Mononuclear cell (primary cell): ENCODE measurements around the gene SLC7A9. TPM values are rescaled to one million over a fixed set of nuclear protein-coding genes. Genes with fewer than 3 reads are reported as not detected.

Source experiments
- H3K27me3 ChIP-seq: 2 replicates; pipeline ENCODE4 v1.6.0; 2011; ENCODE audit warnings: low read length, control low read depth; ENCODE audit not compliant: insufficient read depth
- H3K4me1 ChIP-seq: 2 replicates; pipeline ENCODE4 v1.5.1; 2011; ENCODE audit warnings: mild to moderate bottlenecking, low read length, control low read depth; ENCODE audit not compliant: insufficient read depth
- H3K4me3 ChIP-seq: 2 replicates; pipeline ENCODE4 v1.5.1; 2011; ENCODE audit warnings: mild to moderate bottlenecking, low read length, moderate library complexity
- H3K9me3 ChIP-seq: 2 replicates; pipeline ENCODE4 v1.5.1; 2011; ENCODE audit warnings: low read depth, mild to moderate bottlenecking, control low read depth, low read length
- total RNA-seq: library from RNA; depleted of rRNA; stranded (reverse); fragments of >200 nt; gene quantifications from one replicate; pipeline ENCODE4 v1.2.3, GENCODE V29; 2012

Gene SLC7A9
- total RNA-seq, 1 donor, result not detected

GRCh38 chr19:32830231-32831014, 39.1 kb downstream of the SLC7A9 start:
- H3K27me3 ChIP-seq, result no peaks in the 10 kb centered on the region
- H3K4me3 ChIP-seq, result no peak overlapping the region
- no peaks in the 10 kb centered on the region for H3K4me1 ChIP-seq
- H3K9me3 ChIP-seq, result no peaks in the 10 kb centered on the region

GRCh38 chr19:32829345-32829896, 40.1 kb downstream of the SLC7A9 start:
- Histone ChIP-seq H3K4me3 (no peak overlapping the region), H3K4me1 (no peaks in the 10 kb centered on the region), H3K27me3 (no peaks in the 10 kb centered on the region), H3K9me3 (no peaks in the 10 kb centered on the region)

GRCh38 chr19:32828643-32829344, 40.8 kb downstream of the SLC7A9 start:
- no peaks in the 10 kb centered on the region for H3K4me1 ChIP-seq
- no peak overlapping the region for H3K4me3 ChIP-seq
- H3K27me3 ChIP-seq, result no peaks in the 10 kb centered on the region
- H3K9me3 ChIP-seq, result no peaks in the 10 kb centered on the region

- no peak overlapping the region for H3K4me3 ChIP-seq
- no peaks in the 10 kb centered on the region for H3K9me3 ChIP-seq
- H3K4me1 ChIP-seq, result no peaks in the 10 kb centered on the region
- no peaks in the 10 kb centered on the region for H3K27me3 ChIP-seq
Observed at GRCh38 chr19:32828139-32828538, 41.4 kb downstream of the SLC7A9 start.

- Histone ChIP-seq H3K4me3 (no peak overlapping the region), H3K27me3 (no peaks in the 10 kb centered on the region), H3K4me1 (no peaks in the 10 kb centered on the region), H3K9me3 (no peaks in the 10 kb centered on the region)
Observed at GRCh38 chr19:32824916-32825608, 44.5 kb downstream of the SLC7A9 start.

- Histone ChIP-seq H3K9me3 (no peaks in the 10 kb centered on the region), H3K4me1 (no peaks in the 10 kb centered on the region), H3K4me3 (no peak overlapping the region), H3K27me3 (no peaks in the 10 kb centered on the region)
Observed at GRCh38 chr19:32824191-32824751, 45.3 kb downstream of the SLC7A9 start.

GRCh38 chr19:32823747-32824102, 45.8 kb downstream of the SLC7A9 start:
- H3K9me3 ChIP-seq, result no peaks in the 10 kb centered on the region
- H3K27me3 ChIP-seq, result no peaks in the 10 kb centered on the region
- no peaks in the 10 kb centered on the region for H3K4me1 ChIP-seq
- no peak overlapping the region for H3K4me3 ChIP-seq

GRCh38 chr19:32822916-32823746, 46.4 kb downstream of the SLC7A9 start:
- Histone ChIP-seq H3K4me3 (no peak overlapping the region), H3K27me3 (no peaks in the 10 kb centered on the region)

GRCh38 chr19:32819419-32820400, 49.9 kb downstream of the SLC7A9 start:
- Histone ChIP-seq H3K4me3 (no peak overlapping the region), H3K9me3 (no peaks in the 10 kb centered on the region), H3K4me1 (no peaks in the 10 kb centered on the region), H3K27me3 (no peaks in the 10 kb centered on the region)

More at GRCh38 chr19:32822916-32823746, 46.4 kb downstream of the SLC7A9 start:
- Histone ChIP-seq H3K9me3 (no peaks in the 10 kb centered on the region), H3K4me1 (no peaks in the 10 kb centered on the region)

- Histone ChIP-seq H3K9me3 (no peaks in the 10 kb centered on the region), H3K4me1 (no peaks in the 10 kb centered on the region), H3K4me3 (no peak overlapping the region), H3K27me3 (no peaks in the 10 kb centered on the region)
Observed at GRCh38 chr19:32818536-32818935, 51.0 kb downstream of the SLC7A9 start.

GRCh38 chr19:32817569-32818476, 51.7 kb downstream of the SLC7A9 start:
- H3K27me3 ChIP-seq, result no peaks in the 10 kb centered on the region
- no peak overlapping the region for H3K4me3 ChIP-seq
- H3K4me1 ChIP-seq, result no peaks in the 10 kb centered on the region
- no peaks in the 10 kb centered on the region for H3K9me3 ChIP-seq

GRCh38 chr19:32816555-32817099, 52.9 kb downstream of the SLC7A9 start:
- H3K9me3 ChIP-seq, result no peaks in the 10 kb centered on the region
- no peaks in the 10 kb centered on the region for H3K4me1 ChIP-seq
- no peaks in the 10 kb centered on the region for H3K27me3 ChIP-seq
- H3K4me3 ChIP-seq, result no peak overlapping the region
